Keratinocyte (primary cell): Measurements from ENCODE around the gene PXDN. TPM values are rescaled to one million over a fixed set of nuclear protein-coding genes. Genes with fewer than 3 reads are reported as not detected.

Experiments used
- DNase-seq: peaks from one replicate; pipeline ENCODE4 v3.0.0-alpha.2; 2011; ENCODE audit warnings: low read depth, missing footprints, low spot score
- FAIRE-seq: peaks from 2 replicates; lab custom pipeline; 2011; peaks lifted over from hg19 to GRCh38; lab: Jason Lieb, UNC
- H2AFZ ChIP-seq: 2 replicates; pipeline ENCODE4 v1.6.0; 2012; ENCODE audit warnings: low read length, control low read depth, inconsistent platforms; ENCODE audit not compliant: control insufficient read depth
- H3K27ac ChIP-seq: 2 replicates; pipeline ENCODE4 v1.5.1; 2011; ENCODE audit warnings: low read length; ENCODE audit not compliant: control insufficient read depth, insufficient read depth
- H3K27me3 ChIP-seq: 3 replicates; pipeline ENCODE4 v1.6.0; 2011; ENCODE audit warnings: low read length; ENCODE audit not compliant: control insufficient read depth, insufficient read depth; ENCODE audit errors: extremely low read depth
- H3K36me3 ChIP-seq, 2 experiments: 2 replicates in 1 of 2; 3 replicates in 1 of 2; pipeline ENCODE4 v1.5.1; 2011; ENCODE audit warnings: low read length in 2 of 2, mild to moderate bottlenecking in 1 of 2; ENCODE audit not compliant: control insufficient read depth in 2 of 2, insufficient read depth in 2 of 2; ENCODE audit errors: extremely low read depth in 1 of 2
- H3K4me1 ChIP-seq: 3 replicates; pipeline ENCODE4 v1.5.1; 2011; ENCODE audit warnings: low read length; ENCODE audit not compliant: control insufficient read depth, insufficient read depth; ENCODE audit errors: extremely low read depth
- H3K4me2 ChIP-seq: 3 replicates; pipeline ENCODE4 v1.6.0; 2011; ENCODE audit warnings: low read depth, low read length; ENCODE audit not compliant: control insufficient read depth, insufficient read depth; ENCODE audit errors: extremely low read depth
- H3K4me3 ChIP-seq, 3 experiments: fragments of 200-600 bp in 1 of 3; sonication (generic) in 1 of 3; 2 replicates in 2 of 3; 3 replicates in 1 of 3; pipeline ENCODE4 v1.5.1; 2011 to 2016; ENCODE audit warnings: low read length in 3 of 3, mild to moderate bottlenecking in 3 of 3, control low read depth in 2 of 3, inconsistent platforms in 1 of 3, low read depth in 1 of 3, mixed read lengths in 1 of 3, mixed run types in 1 of 3, moderate library complexity in 1 of 3; ENCODE audit not compliant: control insufficient read depth in 2 of 3, insufficient read depth in 2 of 3; ENCODE audit errors: extremely low read depth in 1 of 3
- H3K79me2 ChIP-seq: 2 replicates; pipeline ENCODE4 v1.6.0; 2012; ENCODE audit warnings: low read length; ENCODE audit not compliant: control insufficient read depth, insufficient read depth
- H3K9ac ChIP-seq: 3 replicates; pipeline ENCODE4 v1.6.0; 2011; ENCODE audit warnings: low read length; ENCODE audit not compliant: control insufficient read depth, insufficient read depth; ENCODE audit errors: extremely low read depth
- H3K9me1 ChIP-seq: 3 replicates; pipeline ENCODE4 v1.6.0; 2011; ENCODE audit warnings: low read length; ENCODE audit not compliant: control insufficient read depth, insufficient read depth; ENCODE audit errors: extremely low read depth
- H3K9me3 ChIP-seq: 2 replicates; pipeline ENCODE4 v1.5.1; 2012; ENCODE audit warnings: low read depth, low read length; ENCODE audit not compliant: control insufficient read depth
- H4K20me1 ChIP-seq: 3 replicates; pipeline ENCODE4 v1.6.0; 2011; ENCODE audit warnings: low read length; ENCODE audit not compliant: control insufficient read depth, insufficient read depth; ENCODE audit errors: extremely low read depth
- EZH2 ChIP-seq: IDR thresholded peaks from one replicate; pipeline ENCODE4 v1.6.1; 2012; ENCODE audit warnings: inconsistent platforms, mild to moderate bottlenecking, low read length, moderate library complexity
- dilution Hi-C: fragments of 300-500 bp; cut with MboI; formaldehyde crosslinking; loops from one replicate; pipeline ENCODE4 v1.7.0; 2020; ENCODE audit warnings: low sequenced_read_pairs; ENCODE audit not compliant: extremely low pct_ligation_motif_present
- polyA plus RNA-seq, 5 experiments: library from polyadenylated mRNA; depleted of rRNA in 3 of 5; stranded (reverse) in 3 of 5; stranded (forward) in 1 of 5; unstranded in 1 of 5; fragments of >200 nt; gene quantifications; 1 replicate in 1 of 5; 2 replicates in 3 of 5; 3 replicates in 1 of 5; pipeline versions ENCODE4 v1.2.1 to v1.2.3, GENCODE V29; 2011 to 2012; ENCODE audit warnings: missing spikeins in 2 of 5, low read depth in 1 of 5, low replicate concordance in 1 of 5
- TF ChIP-seq, protein P1 (sequence below), 3 experiments: IDR thresholded peaks in 1 of 3; conservative IDR thresholded peaks in 1 of 3; optimal IDR thresholded peaks in 1 of 3; 2 replicates in 2 of 3; 3 replicates in 1 of 3; pipeline versions ENCODE3 to v1.5.1; 2011; ENCODE audit warnings: low read length in 3 of 3, mild to moderate bottlenecking in 3 of 3, moderate library complexity in 2 of 3, control low read depth in 1 of 3, inconsistent platforms in 1 of 3; ENCODE audit not compliant: insufficient read depth in 2 of 3; ENCODE audit errors: extremely low read depth in 1 of 3

PXDN gene
- polyA plus RNA-seq, 1 donor (not counting 4 experiments of a cell fraction or from before 2014, with no cell fraction given), result 36.7 TPM

DNA sequence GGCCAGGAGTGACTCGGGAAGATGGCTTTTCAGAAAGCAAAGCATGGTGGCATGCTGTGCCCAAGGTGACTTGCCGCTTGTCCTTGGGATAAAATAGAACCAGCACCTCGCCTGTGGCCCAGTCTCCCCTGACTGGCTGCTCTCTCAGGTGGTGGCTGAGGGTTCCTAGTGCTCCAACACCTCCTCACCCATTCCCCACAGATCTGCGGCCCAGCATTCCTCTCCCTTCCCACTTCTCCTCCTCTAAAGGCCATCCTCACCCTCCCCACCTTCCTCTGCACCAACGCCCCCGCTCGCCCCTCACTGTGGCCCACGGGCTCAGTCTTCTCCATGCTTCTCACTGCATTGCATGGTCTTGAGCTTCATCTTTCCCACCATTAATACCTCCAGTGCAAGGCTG lies 132.4 kb downstream of the PXDN start:
- Histone ChIP-seq H3K9ac (no peak overlapping the region), H3K79me2 (no peaks in the 10 kb centered on the region), H3K4me2 (no peak overlapping the region), H3K9me3 (no peaks in the 10 kb centered on the region), H3K9me1 (peaks cover 4% of the 10 kb centered on the region), H3K4me3 (no peak overlapping the region), H3K36me3 (no peaks in the 10 kb centered on the region), H3K4me1 (peaks cover 29% of the 10 kb centered on the region), H4K20me1 (no peaks in the 10 kb centered on the region), H3K27me3 (no peaks in the 10 kb centered on the region), H2AFZ (no peak overlapping the region), H3K27ac (no peak overlapping the region)
- TF ChIP-seq, protein P1, sequence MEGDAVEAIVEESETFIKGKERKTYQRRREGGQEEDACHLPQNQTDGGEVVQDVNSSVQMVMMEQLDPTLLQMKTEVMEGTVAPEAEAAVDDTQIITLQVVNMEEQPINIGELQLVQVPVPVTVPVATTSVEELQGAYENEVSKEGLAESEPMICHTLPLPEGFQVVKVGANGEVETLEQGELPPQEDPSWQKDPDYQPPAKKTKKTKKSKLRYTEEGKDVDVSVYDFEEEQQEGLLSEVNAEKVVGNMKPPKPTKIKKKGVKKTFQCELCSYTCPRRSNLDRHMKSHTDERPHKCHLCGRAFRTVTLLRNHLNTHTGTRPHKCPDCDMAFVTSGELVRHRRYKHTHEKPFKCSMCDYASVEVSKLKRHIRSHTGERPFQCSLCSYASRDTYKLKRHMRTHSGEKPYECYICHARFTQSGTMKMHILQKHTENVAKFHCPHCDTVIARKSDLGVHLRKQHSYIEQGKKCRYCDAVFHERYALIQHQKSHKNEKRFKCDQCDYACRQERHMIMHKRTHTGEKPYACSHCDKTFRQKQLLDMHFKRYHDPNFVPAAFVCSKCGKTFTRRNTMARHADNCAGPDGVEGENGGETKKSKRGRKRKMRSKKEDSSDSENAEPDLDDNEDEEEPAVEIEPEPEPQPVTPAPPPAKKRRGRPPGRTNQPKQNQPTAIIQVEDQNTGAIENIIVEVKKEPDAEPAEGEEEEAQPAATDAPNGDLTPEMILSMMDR (optimal IDR thresholded peaks at IDR 0.05 in 1 of 3, IDR thresholded peaks at IDR 0.05 in 1 of 3, conservative IDR thresholded peaks at IDR 0.05 in 1 of 3; ENCODE audit: extremely low read depth in 1 of 3, insufficient read depth in 2 of 3, low read length in 3 of 3), result no peak
- no peak for TF ChIP-seq EZH2
- DNase-seq (no peak), FAIRE-seq (no peak)
- dilution Hi-C loops, result no loop called here

DNA sequence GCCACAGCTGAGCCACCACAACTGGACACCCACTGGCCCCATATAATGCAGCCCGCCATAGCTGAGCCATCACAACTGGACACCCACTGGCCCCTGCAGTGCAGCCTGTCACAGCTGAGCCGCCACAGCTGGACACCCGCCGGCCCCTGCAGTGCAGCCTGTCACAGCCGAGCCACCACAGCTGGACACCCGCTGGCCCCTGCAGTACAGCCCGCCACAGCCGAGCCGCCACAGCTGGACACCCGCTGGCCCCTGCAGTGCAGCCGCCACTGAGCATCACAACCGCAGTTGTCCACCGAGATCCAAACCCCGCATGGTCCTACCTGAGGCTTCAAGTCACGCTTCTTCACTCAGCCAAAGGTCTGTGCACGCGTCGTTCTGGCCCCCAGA lies 134.2 kb downstream of the PXDN start:
- no peak overlapping the region for H3K4me2 ChIP-seq
- no peak for DNase-seq
- H3K9me3 ChIP-seq, result no peaks in the 10 kb centered on the region
- TF ChIP-seq, protein P1 (optimal IDR thresholded peaks at IDR 0.05 in 1 of 3, IDR thresholded peaks at IDR 0.05 in 1 of 3, conservative IDR thresholded peaks at IDR 0.05 in 1 of 3; ENCODE audit: extremely low read depth in 1 of 3, insufficient read depth in 2 of 3, low read length in 3 of 3), result no peak
- TF ChIP-seq EZH2, result no peak
- no peak for FAIRE-seq
- H3K27ac ChIP-seq, result no peak overlapping the region
- H2AFZ ChIP-seq, result no peak overlapping the region
- no peaks in the 10 kb centered on the region for H3K79me2 ChIP-seq
- no peaks in the 10 kb centered on the region for H3K36me3 ChIP-seq
- peaks cover 43% of the 10 kb centered on the region for H3K4me1 ChIP-seq
- dilution Hi-C loops, result no loop called here
- no peak overlapping the region for H3K4me3 ChIP-seq
- peaks cover 4% of the 10 kb centered on the region for H3K9me1 ChIP-seq
- H3K27me3 ChIP-seq, result no peaks in the 10 kb centered on the region
- H4K20me1 ChIP-seq, result no peaks in the 10 kb centered on the region
- no peak overlapping the region for H3K9ac ChIP-seq
